Sigmoid colon (tissue), 7 donors: ENCODE data around the gene NANP. TPM values are rescaled to one million over a fixed set of nuclear protein-coding genes. Genes with fewer than 3 reads are reported as not detected.

Experiments
- DNase-seq: peaks from one replicate; pipeline ENCODE4 v3.0.0-alpha.2; 2019
- H3K27ac ChIP-seq, 4 donors: fragments of 200-600 bp; sonication (generic); one replicate each; pipeline ENCODE4 v1.5.1; 2016 to 2019; ENCODE audit warnings: mild to moderate bottlenecking in 1 of 4
- H3K27me3 ChIP-seq, 3 donors: fragments of 200-600 bp; sonication (generic); one replicate each; pipeline ENCODE4 v1.5.1; 2019; ENCODE audit warnings: mild to moderate bottlenecking in 1 of 3
- H3K36me3 ChIP-seq, 4 donors: fragments of 200-600 bp; sonication (generic); one replicate each; pipeline ENCODE4 v1.5.1; 2016 to 2019
- H3K4me1 ChIP-seq, 4 donors: fragments of 200-600 bp; sonication (generic); one replicate each; pipeline ENCODE4 v1.5.1; 2017 to 2019
- H3K4me3 ChIP-seq, 4 donors: fragments of 200-600 bp; sonication (generic); one replicate each; pipeline ENCODE4 v1.5.1; 2017 to 2019; ENCODE audit warnings: mild to moderate bottlenecking in 2 of 4, moderate library complexity in 1 of 4
- H3K9me3 ChIP-seq, 4 donors: fragments of 200-600 bp in 3 of 4; sonication (generic) in 3 of 4; one replicate each; pipeline versions ENCODE4 v1.5.1 to v1.6.1; 2013 to 2019
- EP300 ChIP-seq, 4 donors: sonication (generic); formaldehyde crosslinking; IDR thresholded peaks; one replicate each; pipeline ENCODE4 v1.6.1; 2017; ENCODE audit warnings: antibody characterized with exemption in 4 of 4
- POLR2A ChIP-seq, 2 donors: fragments of 450-650 bp; IDR thresholded peaks; one replicate each; pipeline ENCODE4 v1.6.1; 2016; ENCODE audit warnings: antibody characterized with exemption in 2 of 2, mild to moderate bottlenecking in 2 of 2, moderate library complexity in 2 of 2
- POLR2AphosphoS5 ChIP-seq, 4 donors: sonication (generic); formaldehyde crosslinking; IDR thresholded peaks; one replicate each; pipeline ENCODE4 v1.6.1; 2017; ENCODE audit warnings: antibody characterized with exemption in 4 of 4
- WGBS, 2 donors: extraction: QIAGEN DNeasy Blood & Tissue Kit; methylation state at CpG; one replicate each; pipeline ENCODE4 v1.1.7; 2013; 5-methylcytosine and 5-hydroxymethylcytosine counted together
- intact Hi-C: fragments of 100-400 bp; cut with DNase I; formaldehyde crosslinking; loops from one replicate; pipeline ENCODE4 v1.15.1; 2023
- polyA plus RNA-seq, 3 donors: library from polyadenylated mRNA; stranded (reverse); fragments of 200-250 nt; gene quantifications; one replicate each; pipeline ENCODE4 v1.2.3, GENCODE V29; 2013
- total RNA-seq, 4 donors: library from RNA; depleted of rRNA; stranded (reverse); fragments of >200 nt; gene quantifications; one replicate each; pipeline ENCODE4 v1.1.0, GENCODE V29; 2016
- TF ChIP-seq, protein P1 (sequence below), 4 experiments: fragments of 450-650 bp in 3 of 4; fragments of 200-600 bp in 1 of 4; IDR thresholded peaks; one replicate each; pipeline ENCODE4 v1.5.1; 2016 to 2019; ENCODE audit warnings: antibody characterized with exemption in 4 of 4, mild to moderate bottlenecking in 3 of 4, moderate library complexity in 2 of 4
- donor health status: healthy with polysubstance abuse.
- donor health status: Bipolar disorder and iron deficiency.
- donor health status: healthy.

NANP gene
- total and polyA plus RNA-seq, 7 donors: 1.2 to 5.7 (median 3.9) TPM

DNA sequence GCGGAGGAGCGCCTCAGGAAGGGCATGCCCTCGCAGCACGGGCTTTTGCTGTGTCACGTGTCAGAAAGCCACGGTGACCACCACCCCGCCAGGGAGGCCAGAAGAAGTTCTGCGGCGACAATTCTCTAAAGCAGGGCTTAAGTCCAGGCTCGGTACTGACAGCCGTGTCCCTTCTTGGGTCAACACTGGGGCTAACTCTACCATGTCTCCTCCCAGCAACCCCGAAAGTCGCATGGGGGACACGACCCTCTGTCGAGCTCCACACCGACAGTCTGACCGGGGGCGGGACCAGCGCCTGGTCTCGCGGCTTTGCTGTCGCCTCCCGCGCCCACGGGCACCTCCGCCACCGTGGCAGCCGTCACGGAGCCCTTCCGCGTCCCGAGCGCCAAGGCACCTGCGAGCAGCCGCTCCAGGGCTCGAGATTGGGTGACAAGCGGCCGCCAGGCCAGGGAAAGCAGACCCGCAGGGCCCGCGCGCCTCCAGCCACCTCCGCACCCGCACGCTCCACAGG is 534 bp downstream of the NANP start:
- peak; percentile 71 for DNase-seq
- Histone ChIP-seq H3K9me3 (no peaks in the 10 kb centered on the region), H3K36me3 (no peaks in the 10 kb centered on the region), H3K27ac (peak overlapping the region; percentile 83 to 97 (median 92)), H3K4me1 (peaks cover 0 to 28% (median 13%) of the 10 kb centered on the region in 4 donors), H3K4me3 (peak overlapping the region; percentile 68 to 98 (median 78)), H3K27me3 (no peaks in the 10 kb centered on the region)
- intact Hi-C loops: loop anchor here (1.0 to 10.0 kb wide), 6 partner anchors 38 to 588 kb away; partner anchors contain the start of genes NINL and ZNF337
- 0 to 1% methylated on average over 45 of the region's 45 CpGs for WGBS, 2 donors
- no peak for TF ChIP-seq POLR2AphosphoS5 (IDR thresholded peaks at IDR 0.05)
- no peak for TF ChIP-seq EP300 (IDR thresholded peaks at IDR 0.05)
- TF ChIP-seq, protein P1, sequence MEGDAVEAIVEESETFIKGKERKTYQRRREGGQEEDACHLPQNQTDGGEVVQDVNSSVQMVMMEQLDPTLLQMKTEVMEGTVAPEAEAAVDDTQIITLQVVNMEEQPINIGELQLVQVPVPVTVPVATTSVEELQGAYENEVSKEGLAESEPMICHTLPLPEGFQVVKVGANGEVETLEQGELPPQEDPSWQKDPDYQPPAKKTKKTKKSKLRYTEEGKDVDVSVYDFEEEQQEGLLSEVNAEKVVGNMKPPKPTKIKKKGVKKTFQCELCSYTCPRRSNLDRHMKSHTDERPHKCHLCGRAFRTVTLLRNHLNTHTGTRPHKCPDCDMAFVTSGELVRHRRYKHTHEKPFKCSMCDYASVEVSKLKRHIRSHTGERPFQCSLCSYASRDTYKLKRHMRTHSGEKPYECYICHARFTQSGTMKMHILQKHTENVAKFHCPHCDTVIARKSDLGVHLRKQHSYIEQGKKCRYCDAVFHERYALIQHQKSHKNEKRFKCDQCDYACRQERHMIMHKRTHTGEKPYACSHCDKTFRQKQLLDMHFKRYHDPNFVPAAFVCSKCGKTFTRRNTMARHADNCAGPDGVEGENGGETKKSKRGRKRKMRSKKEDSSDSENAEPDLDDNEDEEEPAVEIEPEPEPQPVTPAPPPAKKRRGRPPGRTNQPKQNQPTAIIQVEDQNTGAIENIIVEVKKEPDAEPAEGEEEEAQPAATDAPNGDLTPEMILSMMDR (IDR thresholded peaks at IDR 0.05): no peak
- no peak for TF ChIP-seq POLR2A (IDR thresholded peaks at IDR 0.05)

DNA sequence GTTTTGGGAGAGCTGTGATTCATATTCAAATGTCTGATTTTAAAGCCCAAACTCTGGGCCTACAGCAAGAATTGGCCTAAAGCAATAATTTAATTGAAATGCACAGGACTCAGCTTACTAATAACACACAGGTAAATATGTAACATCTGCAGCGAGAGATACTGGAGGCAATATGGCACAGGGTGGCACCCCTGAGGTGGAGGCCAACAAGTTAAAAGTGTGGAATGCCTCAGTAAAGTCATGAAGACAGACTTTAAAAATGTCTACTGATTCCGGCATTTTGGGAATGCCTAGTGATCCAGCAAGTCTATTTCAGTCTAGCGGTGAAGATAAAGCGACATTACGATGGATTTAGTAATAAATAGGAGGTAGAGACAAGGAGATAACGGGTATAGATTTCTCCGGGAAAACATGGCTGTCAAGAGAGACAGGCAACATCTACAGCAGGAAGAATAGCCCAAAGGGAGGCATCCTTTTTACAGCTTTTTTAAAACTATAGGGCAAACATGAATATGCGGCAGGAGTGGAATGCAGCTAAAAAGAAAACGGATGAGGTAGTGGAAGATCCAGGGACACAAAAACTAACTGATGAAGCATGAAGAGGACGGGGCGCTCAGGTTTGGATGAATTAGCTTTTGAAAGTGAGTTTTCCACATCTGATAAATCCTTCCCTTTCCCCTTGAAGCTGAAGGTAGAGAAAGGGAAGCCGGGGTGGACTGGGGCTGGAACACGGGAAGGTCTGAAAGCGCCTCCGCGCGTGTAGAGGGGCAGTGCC is 1.2 kb downstream of the NANP start:
- no peaks in the 10 kb centered on the region for H3K36me3 ChIP-seq
- intact Hi-C loops: loop anchor here (1.0 to 10.0 kb wide), 6 partner anchors 37 to 588 kb away; partner anchors contain the start of genes NINL and ZNF337
- H3K9me3 ChIP-seq: no peaks in the 10 kb centered on the region
- H3K27ac ChIP-seq: peak overlapping the region; percentile 83 to 97 (median 92)
- no peak for TF ChIP-seq POLR2AphosphoS5 (IDR thresholded peaks at IDR 0.05)
- TF ChIP-seq POLR2A (IDR thresholded peaks at IDR 0.05): no peak
- no peak for TF ChIP-seq EP300 (IDR thresholded peaks at IDR 0.05)
- TF ChIP-seq, protein P1 (IDR thresholded peaks at IDR 0.05): no peak
- no peaks in the 10 kb centered on the region for H3K27me3 ChIP-seq
- WGBS, 2 donors: 36 to 44% methylated on average over 17 of the region's 17 CpGs
- H3K4me1 ChIP-seq: peaks cover 0 to 28% (median 13%) of the 10 kb centered on the region in 4 donors
- no peak for DNase-seq
- H3K4me3 ChIP-seq: peak overlapping the region; percentile 68 to 98 (median 78)

DNA sequence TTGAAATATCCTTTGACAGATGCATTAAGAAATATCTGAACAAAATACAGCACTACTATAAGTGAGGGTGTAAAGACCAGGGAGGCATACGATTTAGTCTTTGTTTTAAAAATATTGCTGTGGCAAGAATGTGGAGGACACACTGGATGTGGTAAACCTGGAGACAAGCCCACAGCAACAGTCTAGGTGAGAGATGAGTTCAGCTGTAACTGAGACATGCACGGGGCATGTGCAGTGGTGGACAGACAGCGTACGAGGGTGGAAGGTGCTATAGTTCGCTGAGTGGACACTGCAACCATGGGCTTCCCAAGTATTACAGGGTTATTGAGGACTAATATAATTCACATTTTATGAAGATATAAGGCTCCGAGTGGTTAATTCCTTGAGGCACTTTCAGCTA is 1.8 kb downstream of the NANP start:
- WGBS, 2 donors: 93 to 96% methylated on average over 6 of the region's 6 CpGs
- intact Hi-C loops: loop anchor here (2.0 to 10.0 kb wide), 5 partner anchors 45 to 587 kb away; partner anchors contain the start of gene ZNF337

DNA sequence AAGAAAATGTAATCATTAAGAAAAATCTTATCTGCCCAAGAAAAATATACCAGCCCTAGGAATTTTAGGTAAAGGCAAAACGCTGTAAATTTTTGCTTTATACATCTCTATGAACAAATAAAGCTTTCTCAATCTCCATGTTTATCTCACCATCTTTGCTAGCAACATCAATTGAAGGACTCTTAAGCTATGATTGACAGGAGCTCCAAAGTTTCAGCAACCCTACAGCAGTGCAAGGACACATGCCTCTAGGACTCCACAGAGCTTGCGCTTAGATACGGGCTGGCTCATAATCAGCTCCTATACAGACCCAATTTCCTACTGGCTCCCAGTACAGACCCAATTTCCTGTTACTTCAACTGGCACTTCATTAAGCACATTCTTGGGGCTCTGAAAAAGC is 4.3 kb downstream of the NANP start:
- peaks cover 0 to 17% (median 0%) of the 10 kb centered on the region in 4 donors for H3K36me3 ChIP-seq
- TF ChIP-seq EP300 (IDR thresholded peaks at IDR 0.05) (no peak), POLR2AphosphoS5 (IDR thresholded peaks at IDR 0.05) (no peak), POLR2A (IDR thresholded peaks at IDR 0.05) (no peak)
- TF ChIP-seq, protein P1 (IDR thresholded peaks at IDR 0.05): no peak
- DNase-seq: no peak
- H3K27ac ChIP-seq: no peak overlapping the region
- WGBS, 2 donors: 94 to 97% methylated on average over 3 of the region's 3 CpGs
- H3K4me3 ChIP-seq: no peak overlapping the region
- no peaks in the 10 kb centered on the region for H3K9me3 ChIP-seq
- no peaks in the 10 kb centered on the region for H3K27me3 ChIP-seq
- intact Hi-C loops: no loop called here
- H3K4me1 ChIP-seq: peaks cover 0 to 22% (median 11%) of the 10 kb centered on the region in 4 donors

More for the DNA sequence above, 1.8 kb downstream of the NANP start:
- no peaks in the 10 kb centered on the region for H3K9me3 ChIP-seq
- no peaks in the 10 kb centered on the region for H3K27me3 ChIP-seq
- DNase-seq: no peak
- H3K36me3 ChIP-seq: no peaks in the 10 kb centered on the region
- H3K4me3 ChIP-seq: no peak overlapping the region
- no peak overlapping the region for H3K27ac ChIP-seq
- peaks cover 0 to 28% (median 13%) of the 10 kb centered on the region in 4 donors for H3K4me1 ChIP-seq
- TF ChIP-seq POLR2A (IDR thresholded peaks at IDR 0.05) (no peak), POLR2AphosphoS5 (IDR thresholded peaks at IDR 0.05) (no peak), EP300 (IDR thresholded peaks at IDR 0.05) (no peak)
- TF ChIP-seq, protein P1 (IDR thresholded peaks at IDR 0.05): no peak
